Embryonic facial prominence (tissue), 1 donor: ENCODE results near the gene GPR68.
"Not testable (repeated sequence)": the region's sequence is repeated elsewhere in the genome, so short reads cannot be mapped to it uniquely, and the experiment has no call there.

Source experiments
- DNase-seq: peaks from one replicate; pipeline ENCODE4 v3.0.0-alpha.2; 2016; ENCODE audit errors: extremely low spot score

The GPR68 gene

GRCh38 chr14:91190853-91191252 lies 53.7 kb downstream of the GPR68 start:
- DNase-seq, result no peak

- DNase-seq, result no peak
These were observed 57.2 kb downstream of the GPR68 start for GRCh38 chr14:91187271-91187670.

GRCh38 chr14:91186515-91187066 lies 57.9 kb downstream of the GPR68 start:
- no peak for DNase-seq

GRCh38 chr14:91185721-91186120 lies 58.8 kb downstream of the GPR68 start:
- DNase-seq, result no peak

GRCh38 chr14:91184559-91184958 lies 59.9 kb downstream of the GPR68 start:
- no peak for DNase-seq

GRCh38 chr14:91182753-91183152 lies 61.8 kb downstream of the GPR68 start:
- not testable (repeated sequence) for DNase-seq
